Daoy (cell line): ENCODE results near the gene OR2A12. TPM values are rescaled to one million over a fixed set of nuclear protein-coding genes. Genes with fewer than 3 reads are reported as not detected.
A peak's percentile ranks its signal among the peaks of the same experiment; 100 is the strongest.
"Not testable (repeated sequence)": the region's sequence is repeated elsewhere in the genome, so short reads cannot be mapped to it uniquely, and the experiment has no call there.

Experiments used
- DNase-seq: peaks from one replicate; pipeline ENCODE4 v3.0.0-alpha.2; 2015; ENCODE audit warnings: low read depth
- total RNA-seq: library from RNA; depleted of rRNA; stranded (reverse); fragments of >200 nt; shearing (Covaris generic); gene quantifications from 2 replicates; pipeline ENCODE4 v1.2.3, GENCODE V29; 2014; rRNA removed

OR2A12 gene
- total RNA-seq, 1 experiment from 2014 or later: not detected

DNA sequence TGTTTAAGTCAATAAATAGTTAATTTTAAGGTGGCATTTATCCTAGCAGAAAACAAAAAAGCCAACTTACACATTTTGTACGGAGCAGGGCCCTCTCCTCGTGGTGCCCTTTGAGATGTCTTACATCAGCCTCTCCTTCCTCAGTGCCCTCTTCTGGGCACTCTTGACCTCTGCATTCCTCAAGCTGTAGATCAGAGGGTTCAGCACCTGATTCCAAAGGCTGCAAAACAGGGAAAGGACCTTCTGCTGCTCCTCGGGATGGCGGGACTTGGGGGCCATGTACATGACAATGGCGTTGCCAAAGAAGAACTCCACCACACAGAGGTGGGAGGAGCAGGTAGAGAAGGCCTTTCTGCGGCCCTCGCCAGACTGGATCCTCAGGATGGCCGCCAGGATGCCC lies 32.3 kb downstream of the OR2A12 start:
- DNase-seq: no peak

DNA sequence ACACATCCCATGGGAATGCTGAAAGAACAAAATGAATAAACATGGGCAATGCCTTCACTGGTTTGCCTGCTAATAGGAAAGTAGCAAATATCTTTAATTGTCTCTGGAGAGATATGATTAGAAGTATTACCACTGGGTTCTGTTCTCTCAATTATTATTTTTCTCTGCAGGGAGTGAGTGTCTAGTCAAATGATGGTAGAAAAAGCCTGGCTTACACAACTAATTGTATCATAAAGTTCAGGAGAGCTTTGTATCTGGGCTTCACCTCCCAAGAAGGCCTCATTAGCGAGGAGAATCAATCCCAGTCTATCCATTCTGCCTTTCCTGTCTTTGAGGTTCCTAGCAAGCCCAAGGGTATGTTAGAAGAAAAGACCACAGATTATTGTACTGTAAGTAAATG lies 36.8 kb downstream of the OR2A12 start, which contains the start of gene OR2A14:
OR2A14 (plus strand) TSS at position 301 of the 400 bp plus-strand sequence. CDS start 5,937 bp downstream, outside the sequence.
- DNase-seq: no peak

DNA sequence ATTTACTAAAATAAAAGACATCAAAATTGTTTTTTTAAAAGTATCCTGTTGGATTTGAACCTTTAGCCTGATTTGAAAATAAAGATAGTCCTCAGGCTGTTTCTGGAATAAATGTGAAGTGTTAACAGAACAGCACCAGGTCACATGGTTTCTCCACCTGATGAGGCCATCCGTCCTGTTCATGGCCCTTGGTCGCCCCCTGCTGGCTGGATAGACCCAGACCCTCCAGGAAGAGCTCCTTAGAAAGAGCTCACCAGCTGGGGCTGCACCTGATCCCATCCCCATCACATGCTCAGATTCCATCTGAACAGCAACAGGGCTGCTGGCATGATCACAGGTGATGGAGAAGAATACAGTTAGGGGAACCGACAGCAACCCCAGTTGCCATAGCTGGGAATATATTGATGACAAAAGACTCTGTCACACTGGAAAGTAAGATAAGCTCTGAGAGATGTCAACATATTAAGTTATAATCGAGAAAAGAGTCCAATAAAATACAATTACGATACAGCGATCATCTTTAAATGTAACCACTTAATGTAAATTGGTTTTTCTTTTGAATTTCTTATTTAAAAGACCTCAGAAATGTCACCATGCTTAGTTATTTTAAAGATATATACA lies 41.7 kb downstream of the OR2A12 start:
- peak; percentile 92 for DNase-seq

DNA sequence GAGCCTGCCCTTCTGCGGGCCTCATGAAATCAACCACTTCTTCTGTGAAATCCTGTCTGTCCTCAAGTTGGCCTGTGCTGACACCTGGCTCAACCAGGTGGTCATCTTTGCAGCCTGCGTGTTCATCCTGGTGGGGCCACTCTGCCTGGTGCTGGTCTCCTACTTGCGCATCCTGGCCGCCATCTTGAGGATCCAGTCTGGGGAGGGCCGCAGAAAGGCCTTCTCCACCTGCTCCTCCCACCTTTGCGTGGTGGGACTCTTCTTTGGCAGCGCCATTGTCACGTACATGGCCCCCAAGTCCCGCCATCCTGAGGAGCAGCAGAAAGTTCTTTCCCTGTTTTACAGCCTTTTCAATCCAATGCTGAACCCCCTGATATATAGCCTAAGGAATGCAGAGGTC lies 43.5 kb downstream of the OR2A12 start:
- not testable (repeated sequence) for DNase-seq

DNA sequence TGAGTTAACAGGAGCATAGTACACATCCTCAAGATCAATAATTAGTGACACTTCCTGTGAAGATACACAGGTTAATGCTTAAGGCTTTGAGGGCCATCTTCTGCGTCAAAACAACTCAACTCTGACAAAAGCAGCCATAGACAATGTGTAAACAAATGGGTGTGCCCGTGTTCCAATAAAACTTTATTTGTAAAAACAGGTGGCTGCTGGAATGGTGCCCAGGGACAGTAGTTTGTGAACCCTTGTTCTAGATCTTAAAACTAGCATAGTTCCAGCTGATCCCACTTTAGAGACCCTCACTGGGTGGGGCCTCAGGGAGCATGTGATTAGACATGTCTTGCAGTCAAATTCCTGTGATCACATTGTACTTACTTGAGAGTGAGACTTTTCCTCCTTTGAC lies 44.7 kb downstream of the OR2A12 start:
- no peak for DNase-seq

DNA sequence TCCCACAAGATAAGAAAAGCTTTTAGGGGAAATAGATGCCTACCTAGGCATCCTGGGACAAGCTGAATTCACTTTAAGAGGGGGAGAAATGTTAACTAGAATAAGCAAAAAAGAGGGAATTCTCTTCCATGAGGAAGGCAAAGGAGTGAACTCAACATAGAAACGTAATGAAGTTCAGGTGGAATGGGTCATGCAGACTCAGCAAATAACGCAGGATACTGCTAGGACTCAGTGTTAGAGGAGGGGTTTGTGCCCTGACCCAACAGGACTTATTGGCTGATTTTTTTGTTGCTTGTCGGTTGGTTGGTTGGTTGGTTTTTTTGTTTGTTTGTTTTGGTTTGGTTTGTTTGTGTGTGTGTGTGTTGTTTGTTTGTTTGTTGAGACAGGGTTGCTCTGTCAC lies 46.2 kb downstream of the OR2A12 start:
- no peak for DNase-seq

DNA sequence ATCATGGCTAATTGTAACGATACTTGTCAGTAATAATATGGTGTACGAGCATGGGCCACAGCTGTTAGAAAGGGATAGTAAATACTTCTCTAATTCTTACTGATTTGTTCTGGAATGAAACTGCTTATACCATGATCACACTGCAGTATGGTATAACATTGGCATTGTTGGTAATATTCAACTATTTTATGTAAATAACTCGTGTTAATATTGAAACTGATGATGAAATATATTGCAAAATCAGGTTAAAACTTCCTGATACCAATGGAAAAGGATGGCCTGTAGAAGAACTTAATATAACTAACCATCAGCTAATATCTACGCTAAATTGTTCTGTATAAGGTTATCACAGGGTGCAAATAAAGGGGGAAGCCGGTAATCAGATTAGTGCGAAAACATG lies 47.2 kb downstream of the OR2A12 start:
- DNase-seq: no peak

DNA sequence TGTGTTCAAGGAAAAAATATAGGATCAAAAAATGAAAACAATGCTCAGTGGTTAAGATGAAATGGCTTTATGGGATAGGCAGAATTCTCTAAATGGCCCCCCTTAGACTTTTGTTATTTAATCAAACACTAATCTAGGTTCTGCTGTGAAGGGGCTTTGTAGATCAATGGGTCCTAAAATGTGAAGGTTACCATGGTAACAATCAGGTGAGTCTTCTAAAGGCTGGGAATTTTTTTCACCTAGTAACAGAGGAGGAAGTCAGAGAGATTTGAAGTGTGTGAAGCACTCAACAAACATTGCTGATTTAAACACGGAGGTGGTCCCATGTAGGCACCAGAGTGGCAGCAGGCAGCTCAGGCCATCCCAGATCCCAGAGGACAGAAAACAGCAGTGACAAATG lies 48.0 kb downstream of the OR2A12 start:
- no peak for DNase-seq

DNA sequence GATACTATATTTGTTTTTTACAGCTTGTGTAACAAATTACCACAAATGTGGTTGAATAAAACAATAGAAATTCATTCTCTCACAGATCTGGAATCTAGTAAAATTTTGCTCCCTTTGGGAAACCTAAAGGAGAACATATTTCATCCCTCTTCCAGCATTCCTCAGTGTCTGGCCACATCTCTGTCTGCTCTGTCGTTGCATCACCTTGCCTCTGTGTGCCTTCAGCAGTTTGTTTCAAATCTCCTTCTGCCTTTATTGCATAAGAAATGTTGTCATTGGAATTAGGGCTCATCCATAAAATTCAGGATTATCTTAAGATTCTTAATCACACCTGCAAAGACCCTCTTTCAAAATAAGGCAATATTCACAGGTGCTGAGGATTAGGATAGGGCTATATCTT lies 51.4 kb downstream of the OR2A12 start:
- no peak for DNase-seq

DNA sequence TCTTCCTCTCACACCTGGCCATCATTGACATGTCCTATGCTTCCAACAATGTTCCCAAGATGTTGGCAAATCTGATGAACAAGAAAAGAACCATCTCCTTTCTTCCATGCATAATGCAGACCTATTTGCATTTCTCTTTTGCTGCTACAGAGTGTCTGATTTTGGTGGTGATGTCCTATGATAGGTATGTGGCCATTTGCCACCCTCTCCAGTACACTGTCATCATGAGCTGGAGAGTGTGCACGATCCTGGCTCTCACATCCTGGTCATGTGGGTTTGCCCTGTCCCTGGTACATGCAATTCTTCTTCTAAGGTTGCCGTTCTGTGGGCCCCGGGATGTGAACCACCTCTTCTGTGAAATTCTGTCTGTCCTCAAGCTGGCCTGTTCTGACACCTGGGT lies 56.1 kb downstream of the OR2A12 start:
- DNase-seq: no peak

DNA sequence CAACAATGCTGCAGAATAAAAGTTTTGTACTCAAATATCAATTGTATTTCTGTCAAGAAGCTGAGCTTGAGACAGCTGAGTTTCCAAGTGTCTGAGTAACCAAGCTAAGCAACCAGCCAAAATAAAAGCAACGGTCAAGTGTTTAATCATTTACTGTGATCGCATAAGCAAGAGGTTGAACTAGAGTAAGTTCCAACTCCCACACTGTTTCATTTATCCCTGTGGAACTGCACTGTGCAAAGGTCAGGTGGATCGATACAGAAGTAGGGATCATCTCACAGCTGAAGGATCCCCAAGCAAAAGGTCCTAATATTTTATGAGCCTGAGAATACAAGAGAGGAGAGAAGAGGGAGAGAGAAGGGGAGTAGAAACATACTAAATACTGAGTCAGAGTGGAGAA lies 58.3 kb downstream of the OR2A12 start:
- no peak for DNase-seq

DNA sequence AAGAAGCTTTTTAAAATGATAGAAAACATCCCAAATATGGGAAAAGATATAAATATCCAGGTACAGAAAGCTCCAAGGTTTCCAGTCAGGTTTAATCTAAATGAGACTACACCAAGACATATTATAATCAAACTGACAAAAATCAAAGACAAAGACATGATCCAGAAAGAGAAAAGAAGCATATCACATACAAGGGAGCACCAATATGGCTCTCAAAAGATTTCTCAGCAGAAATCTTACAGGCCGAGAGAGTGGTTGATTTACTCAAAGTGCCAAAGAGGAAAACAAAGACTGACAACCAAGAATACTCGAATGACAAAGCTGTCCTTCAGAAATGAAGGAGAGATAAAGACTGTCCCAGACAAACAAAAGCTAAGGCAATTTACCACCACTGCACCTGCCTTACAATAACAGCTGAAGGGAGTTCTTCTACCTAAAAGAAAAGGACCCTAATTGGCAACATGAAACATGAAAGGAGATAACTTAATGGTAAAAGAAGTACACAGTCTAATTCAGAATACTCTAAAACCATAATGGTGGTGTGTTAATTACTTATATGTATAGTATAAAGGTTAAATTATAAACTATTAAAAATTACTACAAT lies 62.2 kb downstream of the OR2A12 start:
- DNase-seq: no peak

Other genes starting within 250 kb of the OR2A12 start
- gene TCAF1, start 184.1 kb upstream of the OR2A12 start, total RNA-seq: 43.8 and 66.8 TPM in 2 replicates
- not detected in 2 replicates for gene OR2F2, start 151.0 kb upstream of the OR2A12 start, total RNA-seq
- not detected in 2 replicates for gene OR2F1, start 131.4 kb upstream of the OR2A12 start, total RNA-seq
- not detected in 2 replicates for gene OR6B1, start 86.0 kb upstream of the OR2A12 start, total RNA-seq
- gene OR2A5, start 37.3 kb upstream of the OR2A12 start, total RNA-seq: not detected in 2 replicates
- gene OR2A25, start 16.5 kb upstream of the OR2A12 start, total RNA-seq: not detected in 2 replicates
- gene OR2A2, start 23.3 kb downstream of the OR2A12 start, total RNA-seq: not detected in 2 replicates
- not detected in 2 replicates for gene OR2A14, start 36.9 kb downstream of the OR2A12 start, total RNA-seq
- gene CTAGE4, start 97.2 kb downstream of the OR2A12 start, total RNA-seq: 0.09 and 0.23 TPM in 2 replicates
- gene ARHGEF35, start 109.6 kb downstream of the OR2A12 start, total RNA-seq: 0.95 and 3.6 TPM in 2 replicates
- not detected in 2 replicates for gene OR2A42, start 153.3 kb downstream of the OR2A12 start, total RNA-seq
- gene OR2A7, start 178.5 kb downstream of the OR2A12 start, total RNA-seq: 0.11 TPM in 1 of 2 replicates, not detected in the other
- 0.09 and 0.23 TPM in 2 replicates for gene CTAGE8, start 183.0 kb downstream of the OR2A12 start, total RNA-seq
- gene OR2A1, start 226.1 kb downstream of the OR2A12 start, total RNA-seq: 0.17 TPM in 1 of 2 replicates, not detected in the other